Measurements from ENCODE around the gene PEX10. TPM values are rescaled to one million over a fixed set of nuclear protein-coding genes. Genes with fewer than 3 reads are reported as not detected.
"Not testable (repeated sequence)": the region's sequence is repeated elsewhere in the genome, so short reads cannot be mapped to it uniquely, and the experiment has no call there.

The PEX10 gene
- total RNA-seq, 1 experiment from 2014 or later, result 36.3 TPM

- peak; percentile 56 for DNase-seq (ENCODE audit: low read depth)
Observed at GRCh38 chr1:2443277-2444137, 31.1 kb upstream of the PEX10 start.

GRCh38 chr1:2442661-2443060 lies 30.3 kb upstream of the PEX10 start:
- DNase-seq (ENCODE audit: low read depth), result no peak

- DNase-seq (ENCODE audit: low read depth), result no peak
Observed at GRCh38 chr1:2441746-2442145, 29.4 kb upstream of the PEX10 start.

- DNase-seq (ENCODE audit: low read depth), result not testable (repeated sequence)
Observed at GRCh38 chr1:2440346-2440745, 28.0 kb upstream of the PEX10 start.

- no peak for DNase-seq (ENCODE audit: low read depth)
Observed at GRCh38 chr1:2439369-2439768, 27.0 kb upstream of the PEX10 start.

- no peak for DNase-seq (ENCODE audit: low read depth)
Observed at GRCh38 chr1:2438641-2439040, 26.3 kb upstream of the PEX10 start.

- no peak for DNase-seq (ENCODE audit: low read depth)
Observed at GRCh38 chr1:2438038-2438437, 25.7 kb upstream of the PEX10 start.

GRCh38 chr1:2437617-2438016 lies 25.3 kb upstream of the PEX10 start:
- no peak for DNase-seq (ENCODE audit: low read depth)

- no peak for DNase-seq (ENCODE audit: low read depth)
Observed at GRCh38 chr1:2436876-2437275, 24.5 kb upstream of the PEX10 start.

GRCh38 chr1:2435746-2436355 lies 23.5 kb upstream of the PEX10 start:
- DNase-seq (ENCODE audit: low read depth), result no peak

- no peak for DNase-seq (ENCODE audit: low read depth)
Observed at GRCh38 chr1:2435091-2435490, 22.7 kb upstream of the PEX10 start.

GRCh38 chr1:2433936-2434655 lies 21.7 kb upstream of the PEX10 start:
- DNase-seq (ENCODE audit: low read depth), result no peak

- no peak for DNase-seq (ENCODE audit: low read depth)
Observed at GRCh38 chr1:2433196-2433595, 20.8 kb upstream of the PEX10 start.

- no peak for DNase-seq (ENCODE audit: low read depth)
Observed at GRCh38 chr1:2432441-2432844, 20.1 kb upstream of the PEX10 start.

- DNase-seq (ENCODE audit: low read depth), result no peak
Observed at GRCh38 chr1:2431518-2431917, 19.2 kb upstream of the PEX10 start.

- DNase-seq (ENCODE audit: low read depth), result no peak
Observed at GRCh38 chr1:2431103-2431502, 18.7 kb upstream of the PEX10 start.

- DNase-seq (ENCODE audit: low read depth), result no peak
Observed at GRCh38 chr1:2430592-2430973, 18.2 kb upstream of the PEX10 start.

GRCh38 chr1:2429780-2430591 lies 17.6 kb upstream of the PEX10 start:
- peak; percentile 32 for DNase-seq (ENCODE audit: low read depth)

GRCh38 chr1:2428490-2428889 lies 16.1 kb upstream of the PEX10 start:
- DNase-seq (ENCODE audit: low read depth), result no peak

GRCh38 chr1:2427976-2428375 lies 15.6 kb upstream of the PEX10 start:
- no peak for DNase-seq (ENCODE audit: low read depth)

- no peak for DNase-seq (ENCODE audit: low read depth)
Observed at GRCh38 chr1:2427051-2427450, 14.7 kb upstream of the PEX10 start.

GRCh38 chr1:2426540-2426939 lies 14.2 kb upstream of the PEX10 start:
- DNase-seq (ENCODE audit: low read depth), result no peak

Data from Daoy (cell line).